ENCODE data around the gene HES3. TPM values are rescaled to one million over a fixed set of nuclear protein-coding genes. Genes with fewer than 3 reads are reported as not detected.
A peak's percentile ranks its signal among the peaks of the same experiment; 100 is the strongest.

HES3 gene
- total and polyA plus RNA-seq, 2 donors (not counting 1 experiment from before 2014, with no cell fraction given): not detected

- Histone ChIP-seq H3K4me1 (ENCODE audit: control insufficient read depth in 2 of 2, insufficient read depth in 2 of 2, low read length in 2 of 2) (peaks cover 27 to 30% of the 10 kb centered on the region in 2 donors), H3K9ac (ENCODE audit: low read length) (no peak overlapping the region), H3K9me3 (ENCODE audit: control extremely low read depth in 1 of 3, control insufficient read depth in 2 of 3, insufficient read depth in 1 of 3, low read length in 2 of 3) (peaks cover 0 to 34% (median 0%) of the 10 kb centered on the region in 3 donors), H3K36me3 (replicated peaks in 1 of 2; ENCODE audit: control extremely low read depth in 1 of 2, control insufficient read depth in 1 of 2, extremely low read depth in 1 of 2, insufficient read depth in 2 of 2, low read length in 1 of 2) (no peaks in the 10 kb centered on the region), H3K27me3 (replicated peaks in 1 of 4; ENCODE audit: control extremely low read depth in 1 of 4, control insufficient read depth in 3 of 4, insufficient read depth in 4 of 4, low read length in 3 of 4) (peaks cover 0 to 75% (median 45%) of the 10 kb centered on the region in 4 experiments), H2AFZ (ENCODE audit: insufficient read depth, low read depth, low read length, poor library complexity, severe bottlenecking) (no peak overlapping the region), H3K4me2 (replicated peaks; ENCODE audit: low read depth, low read length, poor library complexity, severe bottlenecking) (peak overlapping the region; percentile 52), H4K20me1 (ENCODE audit: control insufficient read depth, insufficient read depth, low read length, poor library complexity, severe bottlenecking) (peaks cover 6% of the 10 kb centered on the region), H3K79me2 (ENCODE audit: control insufficient read depth, insufficient read depth, low read length) (no peaks in the 10 kb centered on the region), H3K4me3 (ENCODE audit: control extremely low read depth in 1 of 5, extremely low read depth in 1 of 5, insufficient read depth in 1 of 5, low read depth in 2 of 5, low read length in 4 of 5) (no peak overlapping the region), H3K27ac (ENCODE audit: low read length in 2 of 2) (no peak overlapping the region)
- no peak overlapping the region for H3K27ac Mint-ChIP-seq
- POLR2A ChIA-PET: interaction anchor here (0.6 kb wide), 1 partner anchor 16 kb away, joined by 3 read pairs; no protein-coding TSS in a partner anchor
- CTCF ChIA-PET: no interaction called here
- no peaks in the 10 kb centered on the region for H3K9me3 Mint-ChIP-seq (ENCODE audit: insufficient read depth)
- peaks cover 16% of the 10 kb centered on the region for H3K4me1 Mint-ChIP-seq
- intact Hi-C loops (cut with micrococcal nuclease): no loop called here
- 2% methylated on average over 92 of the region's 99 CpGs for WGBS (ENCODE audit: insufficient coverage)
- DNase-seq (no peak), ATAC-seq (ENCODE audit: low read depth) (no peak)
- TF ChIP-seq EZH2 (IDR thresholded peaks at IDR 0.05; ENCODE audit: borderline replicate concordance, insufficient read depth, low read depth, low read length, poor library complexity, severe bottlenecking): peak; percentile 89
- TF ChIP-seq, protein P1, sequence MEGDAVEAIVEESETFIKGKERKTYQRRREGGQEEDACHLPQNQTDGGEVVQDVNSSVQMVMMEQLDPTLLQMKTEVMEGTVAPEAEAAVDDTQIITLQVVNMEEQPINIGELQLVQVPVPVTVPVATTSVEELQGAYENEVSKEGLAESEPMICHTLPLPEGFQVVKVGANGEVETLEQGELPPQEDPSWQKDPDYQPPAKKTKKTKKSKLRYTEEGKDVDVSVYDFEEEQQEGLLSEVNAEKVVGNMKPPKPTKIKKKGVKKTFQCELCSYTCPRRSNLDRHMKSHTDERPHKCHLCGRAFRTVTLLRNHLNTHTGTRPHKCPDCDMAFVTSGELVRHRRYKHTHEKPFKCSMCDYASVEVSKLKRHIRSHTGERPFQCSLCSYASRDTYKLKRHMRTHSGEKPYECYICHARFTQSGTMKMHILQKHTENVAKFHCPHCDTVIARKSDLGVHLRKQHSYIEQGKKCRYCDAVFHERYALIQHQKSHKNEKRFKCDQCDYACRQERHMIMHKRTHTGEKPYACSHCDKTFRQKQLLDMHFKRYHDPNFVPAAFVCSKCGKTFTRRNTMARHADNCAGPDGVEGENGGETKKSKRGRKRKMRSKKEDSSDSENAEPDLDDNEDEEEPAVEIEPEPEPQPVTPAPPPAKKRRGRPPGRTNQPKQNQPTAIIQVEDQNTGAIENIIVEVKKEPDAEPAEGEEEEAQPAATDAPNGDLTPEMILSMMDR (IDR thresholded peaks at IDR 0.05): no peak
- no peak overlapping the region for H3K4me3 Mint-ChIP-seq
- peaks cover 40% of the 10 kb centered on the region for H3K27me3 Mint-ChIP-seq
These were observed 1.9 kb upstream of the HES3 start for GRCh38 chr1:6241887-6242740.
